ENCODE results near the gene IL21.
"Not testable (repeated sequence)": the region's sequence is repeated elsewhere in the genome, so short reads cannot be mapped to it uniquely, and the experiment has no call there.

DNA sequence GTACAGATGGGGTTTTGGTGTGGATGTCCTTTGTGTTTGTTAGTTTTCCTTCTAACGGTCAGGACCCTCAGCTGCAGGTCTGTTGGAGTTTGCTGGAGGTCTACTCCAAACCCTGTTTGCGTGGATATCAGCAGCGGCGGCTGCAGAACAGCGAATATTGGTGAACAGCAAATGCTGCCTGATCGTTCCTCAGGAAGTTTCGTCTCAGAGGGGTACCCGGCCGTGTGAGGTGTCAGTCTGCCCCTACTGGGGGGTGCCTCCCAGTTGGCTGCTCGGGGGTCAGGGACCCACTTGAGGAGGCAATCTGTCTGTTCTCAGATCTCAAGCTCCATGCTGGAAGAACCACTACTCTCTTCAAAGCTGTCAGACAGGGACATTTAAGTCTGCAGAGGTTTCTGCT lies 46.5 kb downstream of the IL21 start:
- TF ChIP-seq, protein P1, sequence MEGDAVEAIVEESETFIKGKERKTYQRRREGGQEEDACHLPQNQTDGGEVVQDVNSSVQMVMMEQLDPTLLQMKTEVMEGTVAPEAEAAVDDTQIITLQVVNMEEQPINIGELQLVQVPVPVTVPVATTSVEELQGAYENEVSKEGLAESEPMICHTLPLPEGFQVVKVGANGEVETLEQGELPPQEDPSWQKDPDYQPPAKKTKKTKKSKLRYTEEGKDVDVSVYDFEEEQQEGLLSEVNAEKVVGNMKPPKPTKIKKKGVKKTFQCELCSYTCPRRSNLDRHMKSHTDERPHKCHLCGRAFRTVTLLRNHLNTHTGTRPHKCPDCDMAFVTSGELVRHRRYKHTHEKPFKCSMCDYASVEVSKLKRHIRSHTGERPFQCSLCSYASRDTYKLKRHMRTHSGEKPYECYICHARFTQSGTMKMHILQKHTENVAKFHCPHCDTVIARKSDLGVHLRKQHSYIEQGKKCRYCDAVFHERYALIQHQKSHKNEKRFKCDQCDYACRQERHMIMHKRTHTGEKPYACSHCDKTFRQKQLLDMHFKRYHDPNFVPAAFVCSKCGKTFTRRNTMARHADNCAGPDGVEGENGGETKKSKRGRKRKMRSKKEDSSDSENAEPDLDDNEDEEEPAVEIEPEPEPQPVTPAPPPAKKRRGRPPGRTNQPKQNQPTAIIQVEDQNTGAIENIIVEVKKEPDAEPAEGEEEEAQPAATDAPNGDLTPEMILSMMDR (IDR thresholded peaks at IDR 0.05), result not testable (repeated sequence)
- TF ChIP-seq EZH2 (IDR thresholded peaks at IDR 0.05; ENCODE audit: borderline replicate concordance, insufficient read depth, low read depth, low read length, poor library complexity, severe bottlenecking), result not testable (repeated sequence)
